ENCODE results near the gene RPL7L1.

The RPL7L1 gene

GRCh38 chr6:42877695-42878094 is 1.7 kb upstream of the RPL7L1 start:
- no peak for TF ChIP-seq GATA2 (IDR thresholded peaks at IDR 0.05; ENCODE audit: low read depth, low read length)
- TF ChIP-seq GATA3 (IDR thresholded peaks at IDR 0.05; ENCODE audit: low read depth, low read length) = no peak

GRCh38 chr6:42885702-42886101 is 6.3 kb downstream of the RPL7L1 start:
- no peak for TF ChIP-seq GATA2 (IDR thresholded peaks at IDR 0.05; ENCODE audit: low read depth, low read length)
- no peak for TF ChIP-seq GATA3 (IDR thresholded peaks at IDR 0.05; ENCODE audit: low read depth, low read length)

- no peak for TF ChIP-seq GATA3 (IDR thresholded peaks at IDR 0.05; ENCODE audit: low read depth, low read length)
- TF ChIP-seq GATA2 (IDR thresholded peaks at IDR 0.05; ENCODE audit: low read depth, low read length) = no peak
These were observed 10.4 kb downstream of the RPL7L1 start for GRCh38 chr6:42889815-42890214.

- TF ChIP-seq GATA2 (IDR thresholded peaks at IDR 0.05; ENCODE audit: low read depth, low read length) (no peak), GATA3 (IDR thresholded peaks at IDR 0.05; ENCODE audit: low read depth, low read length) (no peak)
These were observed 11.1 kb downstream of the RPL7L1 start for GRCh38 chr6:42890311-42891198.

- TF ChIP-seq GATA3 (IDR thresholded peaks at IDR 0.05; ENCODE audit: low read depth, low read length) = no peak
- no peak for TF ChIP-seq GATA2 (IDR thresholded peaks at IDR 0.05; ENCODE audit: low read depth, low read length)
These were observed 11.8 kb downstream of the RPL7L1 start for GRCh38 chr6:42891199-42891722.

GRCh38 chr6:42896178-42896719 is 16.8 kb downstream of the RPL7L1 start:
- TF ChIP-seq GATA2 (IDR thresholded peaks at IDR 0.05; ENCODE audit: low read depth, low read length) (no peak), GATA3 (IDR thresholded peaks at IDR 0.05; ENCODE audit: low read depth, low read length) (no peak)

GRCh38 chr6:42898891-42899361 is 19.5 kb downstream of the RPL7L1 start:
- no peak for TF ChIP-seq GATA3 (IDR thresholded peaks at IDR 0.05; ENCODE audit: low read depth, low read length)
- TF ChIP-seq GATA2 (IDR thresholded peaks at IDR 0.05; ENCODE audit: low read depth, low read length) = no peak

- TF ChIP-seq GATA2 (IDR thresholded peaks at IDR 0.05; ENCODE audit: low read depth, low read length) = no peak
- TF ChIP-seq GATA3 (IDR thresholded peaks at IDR 0.05; ENCODE audit: low read depth, low read length) = no peak
These were observed 20.5 kb downstream of the RPL7L1 start for GRCh38 chr6:42899871-42900270.

GRCh38 chr6:42901538-42901957 is 22.1 kb downstream of the RPL7L1 start:
- TF ChIP-seq GATA2 (IDR thresholded peaks at IDR 0.05; ENCODE audit: low read depth, low read length) (no peak), GATA3 (IDR thresholded peaks at IDR 0.05; ENCODE audit: low read depth, low read length) (no peak)

GRCh38 chr6:42904467-42904866 is 25.1 kb downstream of the RPL7L1 start:
- no peak for TF ChIP-seq GATA3 (IDR thresholded peaks at IDR 0.05; ENCODE audit: low read depth, low read length)

GRCh38 chr6:42907336-42907735 is 27.9 kb downstream of the RPL7L1 start:
- TF ChIP-seq GATA2 (IDR thresholded peaks at IDR 0.05; ENCODE audit: low read depth, low read length) (no peak), GATA3 (IDR thresholded peaks at IDR 0.05; ENCODE audit: low read depth, low read length) (no peak)

GRCh38 chr6:42909835-42910234 is 30.4 kb downstream of the RPL7L1 start:
- TF ChIP-seq GATA3 (IDR thresholded peaks at IDR 0.05; ENCODE audit: low read depth, low read length) (no peak), GATA2 (IDR thresholded peaks at IDR 0.05; ENCODE audit: low read depth, low read length) (no peak)

GRCh38 chr6:42911171-42912021 is 32.0 kb downstream of the RPL7L1 start:
- no peak for TF ChIP-seq GATA2 (IDR thresholded peaks at IDR 0.05; ENCODE audit: low read depth, low read length)
- no peak for TF ChIP-seq GATA3 (IDR thresholded peaks at IDR 0.05; ENCODE audit: low read depth, low read length)

GRCh38 chr6:42914546-42914945 is 35.1 kb downstream of the RPL7L1 start:
- TF ChIP-seq GATA3 (IDR thresholded peaks at IDR 0.05; ENCODE audit: low read depth, low read length) = no peak
- no peak for TF ChIP-seq GATA2 (IDR thresholded peaks at IDR 0.05; ENCODE audit: low read depth, low read length)

All from SH-SY5Y (cell line).